Lower lobe of right lung (tissue), 2 donors: ENCODE data around the gene EIF2S3B. TPM values are rescaled to one million over a fixed set of nuclear protein-coding genes. Genes with fewer than 3 reads are reported as not detected.

Source experiments
- ATAC-seq, 2 donors: fragments of 200-7000 bp; cut with Tn5 transposase; one replicate each; pipeline ENCODE4 v1.9.1; 2020 to 2022; ENCODE audit warnings: mild to moderate bottlenecking in 2 of 2, moderate library complexity in 2 of 2
- DNase-seq: peaks from one replicate; pipeline ENCODE4 v3.0.0-alpha.2; 2020
- H3K27ac ChIP-seq: fragments of 200-600 bp; one replicate; pipeline ENCODE4 v1.8.0; 2022
- H3K27me3 ChIP-seq: fragments of 200-600 bp; one replicate; pipeline ENCODE4 v1.8.0; 2022; ENCODE audit warnings: low read depth
- H3K36me3 ChIP-seq: fragments of 200-600 bp; one replicate; pipeline ENCODE4 v1.8.0; 2022; ENCODE audit warnings: mild to moderate bottlenecking
- H3K4me1 ChIP-seq: fragments of 200-600 bp; one replicate; pipeline ENCODE4 v1.8.0; 2022
- H3K4me3 ChIP-seq: fragments of 200-600 bp; one replicate; pipeline ENCODE4 v1.8.0; 2022; ENCODE audit warnings: mild to moderate bottlenecking
- H3K9me3 ChIP-seq: fragments of 200-600 bp; one replicate; pipeline ENCODE4 v1.8.0; 2022
- intact Hi-C: fragments of 100-400 bp; cut with DNase I; formaldehyde crosslinking; loops from one replicate; pipeline ENCODE4 v1.11.0; 2022
- total RNA-seq: library from RNA; stranded (reverse); fragmentation: NEBNext Ultra II Directional; extraction: Animal tissue kit (Norgen Biotek cat#: 25700); gene quantifications from one replicate; pipeline ENCODE4 v1.2.1, GENCODE V29; 2021
- TF ChIP-seq, protein P1 (sequence below): fragments of 200-600 bp; IDR thresholded peaks from one replicate; pipeline ENCODE4 v1.8.0; 2022; ENCODE audit warnings: antibody characterized with exemption, mild to moderate bottlenecking
- donor health status: DM: no; HTN: yes; CAD: no; lungs with severe emphysema.

The EIF2S3B gene
- total RNA-seq, 1 donor from 2014 or later, result 0.68 TPM

DNA sequence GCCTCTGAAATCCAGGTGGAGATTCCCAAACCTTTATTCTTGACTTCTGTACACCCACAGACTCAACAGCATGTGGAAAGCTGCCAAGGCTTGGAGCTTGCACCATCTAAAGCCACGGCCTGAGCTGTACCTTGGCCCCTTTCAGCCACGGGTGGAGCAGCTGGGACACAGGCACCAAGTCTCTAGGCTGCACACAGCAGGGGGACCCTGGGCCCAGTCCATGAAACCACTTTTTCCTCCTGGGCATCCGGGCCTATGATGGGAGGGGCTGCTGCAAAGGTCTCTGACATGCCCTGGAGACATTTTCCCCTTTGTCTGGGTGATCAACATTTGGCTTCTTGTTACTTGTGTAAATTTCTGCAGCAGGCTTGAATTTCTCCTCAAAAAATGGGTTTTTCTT is 32.0 kb downstream of the EIF2S3B start:
- no peaks in the 10 kb centered on the region for H3K27me3 ChIP-seq
- no peaks in the 10 kb centered on the region for H3K9me3 ChIP-seq
- H3K36me3 ChIP-seq, result no peaks in the 10 kb centered on the region
- no peak overlapping the region for H3K27ac ChIP-seq
- no peaks in the 10 kb centered on the region for H3K4me1 ChIP-seq
- intact Hi-C loops, result no loop called here
- H3K4me3 ChIP-seq, result no peak overlapping the region
- TF ChIP-seq, protein P1, sequence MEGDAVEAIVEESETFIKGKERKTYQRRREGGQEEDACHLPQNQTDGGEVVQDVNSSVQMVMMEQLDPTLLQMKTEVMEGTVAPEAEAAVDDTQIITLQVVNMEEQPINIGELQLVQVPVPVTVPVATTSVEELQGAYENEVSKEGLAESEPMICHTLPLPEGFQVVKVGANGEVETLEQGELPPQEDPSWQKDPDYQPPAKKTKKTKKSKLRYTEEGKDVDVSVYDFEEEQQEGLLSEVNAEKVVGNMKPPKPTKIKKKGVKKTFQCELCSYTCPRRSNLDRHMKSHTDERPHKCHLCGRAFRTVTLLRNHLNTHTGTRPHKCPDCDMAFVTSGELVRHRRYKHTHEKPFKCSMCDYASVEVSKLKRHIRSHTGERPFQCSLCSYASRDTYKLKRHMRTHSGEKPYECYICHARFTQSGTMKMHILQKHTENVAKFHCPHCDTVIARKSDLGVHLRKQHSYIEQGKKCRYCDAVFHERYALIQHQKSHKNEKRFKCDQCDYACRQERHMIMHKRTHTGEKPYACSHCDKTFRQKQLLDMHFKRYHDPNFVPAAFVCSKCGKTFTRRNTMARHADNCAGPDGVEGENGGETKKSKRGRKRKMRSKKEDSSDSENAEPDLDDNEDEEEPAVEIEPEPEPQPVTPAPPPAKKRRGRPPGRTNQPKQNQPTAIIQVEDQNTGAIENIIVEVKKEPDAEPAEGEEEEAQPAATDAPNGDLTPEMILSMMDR, result no peak
- ATAC-seq (no peak), DNase-seq (no peak)

DNA sequence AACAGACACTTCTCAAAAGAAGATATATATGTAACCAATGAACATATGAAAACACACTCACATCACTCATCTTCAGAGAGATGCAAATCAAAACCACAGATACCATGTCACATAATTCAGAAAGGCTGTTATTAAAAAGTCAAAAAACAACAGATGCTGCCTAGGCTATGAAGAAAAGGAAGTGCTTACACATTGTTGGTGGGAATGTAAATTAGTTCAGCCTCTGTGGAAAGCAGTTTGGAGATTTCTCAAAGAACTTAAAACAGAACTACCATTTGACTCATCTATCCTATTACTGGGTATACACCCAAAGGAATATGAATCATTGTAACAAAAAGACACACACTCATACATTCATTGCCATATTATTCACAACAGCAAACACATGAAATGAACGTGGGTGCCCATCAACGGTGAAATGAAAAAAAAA is 35.1 kb downstream of the EIF2S3B start:
- intact Hi-C loops, result no loop called here
- no peak for DNase-seq
- ATAC-seq, result no peak

DNA sequence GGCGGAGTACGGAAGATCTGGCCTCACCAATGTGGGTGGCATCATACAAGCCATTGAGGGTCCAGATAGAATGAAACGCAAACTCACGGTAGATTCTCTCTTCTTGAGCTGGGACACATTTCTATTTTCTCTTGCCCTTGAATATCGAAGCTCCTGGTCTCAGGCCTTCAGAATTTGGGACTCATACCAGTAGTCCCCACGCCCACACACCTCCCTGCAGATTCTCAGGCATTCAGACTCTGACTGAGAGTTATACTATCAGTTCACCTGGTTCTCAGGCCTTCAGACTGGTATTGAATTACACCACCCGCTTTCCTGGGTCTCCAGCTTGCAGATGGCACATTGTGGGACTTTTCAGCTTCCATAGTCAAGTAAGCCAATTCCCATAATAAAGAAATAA is 37.8 kb downstream of the EIF2S3B start:
- Histone ChIP-seq H3K9me3 (no peaks in the 10 kb centered on the region), H3K4me1 (no peaks in the 10 kb centered on the region), H3K4me3 (no peak overlapping the region), H3K27me3 (no peaks in the 10 kb centered on the region), H3K36me3 (no peaks in the 10 kb centered on the region), H3K27ac (no peak overlapping the region)
- ATAC-seq (no peak), DNase-seq (no peak)
- intact Hi-C loops, result no loop called here
- TF ChIP-seq, protein P1, result no peak

More for the DNA sequence above, 35.1 kb downstream of the EIF2S3B start:
- TF ChIP-seq, protein P1, result no peak
- H3K27me3 ChIP-seq, result no peaks in the 10 kb centered on the region
- no peaks in the 10 kb centered on the region for H3K36me3 ChIP-seq
- no peaks in the 10 kb centered on the region for H3K4me1 ChIP-seq
- H3K27ac ChIP-seq, result no peak overlapping the region
- no peaks in the 10 kb centered on the region for H3K9me3 ChIP-seq
- H3K4me3 ChIP-seq, result no peak overlapping the region

DNA sequence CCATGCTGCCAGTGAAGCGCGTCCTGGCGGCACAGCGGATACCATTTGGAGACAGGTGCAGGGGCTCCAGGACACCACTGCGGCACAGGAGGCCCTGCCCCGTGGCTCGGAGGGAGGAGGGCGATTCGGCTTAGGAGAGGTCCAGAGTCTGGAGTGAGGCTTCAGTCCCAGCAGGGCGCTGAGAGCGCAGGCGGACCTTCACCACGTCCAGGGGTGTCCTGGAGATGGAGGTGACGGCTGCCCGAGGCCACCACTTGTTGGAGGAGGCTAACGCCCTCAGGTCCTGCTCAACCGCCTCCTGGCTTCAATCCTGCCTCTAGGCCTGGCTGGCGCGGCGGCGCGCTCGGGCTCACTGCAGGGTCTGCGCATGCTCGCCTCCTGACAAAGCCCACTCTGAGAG is 45.7 kb downstream of the EIF2S3B start:
- Histone ChIP-seq H3K36me3 (no peaks in the 10 kb centered on the region), H3K4me1 (no peaks in the 10 kb centered on the region), H3K27ac (no peak overlapping the region), H3K27me3 (no peaks in the 10 kb centered on the region), H3K4me3 (no peak overlapping the region), H3K9me3 (no peaks in the 10 kb centered on the region)
- TF ChIP-seq, protein P1, result no peak
- DNase-seq, result no peak
- ATAC-seq, result peak in 1 of 2 donors; percentile 21
- intact Hi-C loops, result no loop called here

DNA sequence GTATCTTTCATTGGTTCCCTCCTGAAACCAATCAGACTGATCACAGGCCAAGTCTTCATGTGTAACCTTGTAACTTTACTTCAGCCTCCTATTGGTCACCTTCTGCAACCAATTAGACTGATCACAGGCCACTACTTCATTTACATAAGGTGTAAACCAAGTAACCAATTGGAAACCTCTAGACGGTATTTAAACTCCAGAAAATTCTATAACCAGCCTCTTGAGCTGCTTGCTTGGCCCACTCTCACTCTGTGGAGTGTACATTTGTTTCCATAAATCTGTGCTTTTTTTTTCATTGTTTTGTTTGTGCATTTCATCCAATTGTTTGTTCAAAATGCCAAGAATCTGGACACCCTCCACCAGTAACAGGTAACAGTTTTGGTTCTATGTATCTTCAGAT is 47.5 kb downstream of the EIF2S3B start:
- TF ChIP-seq, protein P1, result no peak

DNA sequence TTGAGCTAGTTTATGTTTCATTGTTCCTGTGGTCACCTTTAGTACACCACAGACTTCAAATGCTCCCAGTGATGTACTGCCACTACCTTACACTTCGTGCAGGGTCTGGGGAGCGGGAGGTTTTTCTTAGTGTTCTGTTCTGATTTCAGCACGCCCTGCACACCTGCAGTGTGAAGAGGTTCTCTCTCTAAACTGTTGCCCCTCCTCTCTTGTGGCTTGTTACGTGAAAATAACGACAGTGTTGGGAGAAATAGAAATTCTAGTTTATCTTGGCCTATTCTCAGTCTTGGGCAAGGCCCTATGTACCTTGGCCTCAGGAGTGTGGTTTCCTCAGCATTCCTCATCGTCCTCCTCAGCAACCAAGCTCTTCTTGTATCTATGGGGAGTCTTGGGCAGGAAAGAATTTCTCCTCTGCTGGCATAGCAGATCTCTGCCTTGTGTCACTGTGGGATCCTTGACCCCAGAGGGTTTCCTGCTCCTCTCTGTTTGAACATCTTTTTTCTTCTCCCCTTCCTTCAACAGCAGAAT is 48.6 kb downstream of the EIF2S3B start:
- TF ChIP-seq, protein P1, result no peak
- DNase-seq (no peak), ATAC-seq (peak; percentile 56 to 65)
- H3K4me1 ChIP-seq, result no peaks in the 10 kb centered on the region
- intact Hi-C loops, result no loop called here
- no peak overlapping the region for H3K4me3 ChIP-seq
- H3K27me3 ChIP-seq, result peaks cover 2% of the 10 kb centered on the region
- H3K36me3 ChIP-seq, result no peaks in the 10 kb centered on the region
- H3K9me3 ChIP-seq, result no peaks in the 10 kb centered on the region
- no peak overlapping the region for H3K27ac ChIP-seq

More for the DNA sequence above, 47.5 kb downstream of the EIF2S3B start:
- Histone ChIP-seq H3K27me3 (no peaks in the 10 kb centered on the region), H3K9me3 (no peaks in the 10 kb centered on the region), H3K4me1 (no peaks in the 10 kb centered on the region), H3K4me3 (no peak overlapping the region), H3K27ac (no peak overlapping the region), H3K36me3 (no peaks in the 10 kb centered on the region)
- DNase-seq (no peak), ATAC-seq (no peak)
- intact Hi-C loops, result no loop called here
